ENCODE results near the gene TYW1.
"Not testable (repeated sequence)": the region's sequence is repeated elsewhere in the genome, so short reads cannot be mapped to it uniquely, and the experiment has no call there.

DNA sequence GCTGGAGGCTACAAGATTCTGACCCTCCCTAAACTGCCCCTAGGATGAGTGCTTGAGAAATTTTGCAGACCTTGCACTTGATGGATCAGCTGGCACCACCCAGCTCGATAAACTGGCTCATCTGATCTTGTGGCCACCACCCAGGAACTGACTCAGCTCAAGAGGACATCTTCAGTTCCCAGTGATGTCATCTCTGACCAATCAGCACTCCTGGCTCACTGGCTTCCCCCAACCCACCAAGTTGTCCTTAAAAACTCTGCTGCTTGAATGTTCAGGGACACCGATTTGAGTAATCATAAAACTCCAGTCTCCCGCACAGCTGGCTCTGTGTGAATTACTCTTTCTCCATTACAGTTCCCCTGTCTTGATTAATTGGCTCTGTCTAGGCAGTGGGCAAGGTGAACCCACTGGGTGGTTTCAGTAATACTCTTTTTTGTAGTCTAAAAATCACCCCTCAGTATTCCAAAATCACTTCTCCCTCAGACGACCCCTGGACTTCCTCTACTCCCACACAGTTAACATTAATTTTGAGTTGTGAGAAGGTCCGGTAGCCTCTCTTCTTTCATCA is 229.8 kb downstream of the TYW1 start:
- not testable (repeated sequence) for TF ChIP-seq POLR2A (IDR thresholded peaks at IDR 0.05; ENCODE audit: low read length); GATA1 (IDR thresholded peaks at IDR 0.05; ENCODE audit: low read depth, low read length)

Measured in erythroblast (primary cell).